SU-DHL-6 (cell line): ENCODE results near the gene BRINP2.

ENCODE experiments used
- CTCF ChIP-seq: fragments of 200-600 bp; sonication (generic); IDR thresholded peaks from one replicate; pipeline ENCODE4 v1.5.1; 2017; ENCODE audit warnings: antibody characterized with exemption, mild to moderate bottlenecking, low read length, moderate library complexity; ENCODE audit not compliant: insufficient read depth, poor library complexity, severe bottlenecking
- EZH2phosphoT487 ChIP-seq: fragments of 200-600 bp; sonication (generic), shearing (Covaris generic); conservative IDR thresholded peaks from 2 replicates; pipeline ENCODE4 v1.6.1; 2018; ENCODE audit warnings: mild to moderate bottlenecking, antibody characterized with exemption, low read length, moderate library complexity, mixed read lengths

DNA sequence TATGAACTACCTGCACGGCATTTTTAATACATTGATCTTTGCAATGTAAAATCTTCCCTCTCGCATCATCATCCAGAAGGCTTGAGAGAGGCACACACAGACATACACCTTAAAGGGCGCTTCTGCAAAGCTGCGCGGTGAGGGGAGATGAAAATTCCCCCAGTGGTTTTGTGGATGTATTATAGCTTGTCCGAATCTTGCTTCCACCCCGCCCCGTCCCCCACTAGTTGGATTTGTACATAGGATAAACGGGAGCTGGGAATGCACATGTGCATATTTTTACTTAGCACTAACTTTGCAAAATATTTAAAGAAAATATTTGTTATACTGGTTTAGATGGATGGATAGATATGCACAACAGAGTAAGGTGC, 5.7 kb upstream of the BRINP2 start:
- TF ChIP-seq CTCF: no peak
- no peak for TF ChIP-seq EZH2phosphoT487
